NCI-H128 (cell line): ENCODE measurements around the gene BRD9.
A peak's percentile ranks its signal among the peaks of the same experiment; 100 is the strongest.

Source experiments
- DNase-seq: peaks from one replicate; lab custom pipeline; 2025; ENCODE audit not compliant: unreplicated experiment; lab: John Stamatoyannopoulos, UW

The BRD9 gene

DNA sequence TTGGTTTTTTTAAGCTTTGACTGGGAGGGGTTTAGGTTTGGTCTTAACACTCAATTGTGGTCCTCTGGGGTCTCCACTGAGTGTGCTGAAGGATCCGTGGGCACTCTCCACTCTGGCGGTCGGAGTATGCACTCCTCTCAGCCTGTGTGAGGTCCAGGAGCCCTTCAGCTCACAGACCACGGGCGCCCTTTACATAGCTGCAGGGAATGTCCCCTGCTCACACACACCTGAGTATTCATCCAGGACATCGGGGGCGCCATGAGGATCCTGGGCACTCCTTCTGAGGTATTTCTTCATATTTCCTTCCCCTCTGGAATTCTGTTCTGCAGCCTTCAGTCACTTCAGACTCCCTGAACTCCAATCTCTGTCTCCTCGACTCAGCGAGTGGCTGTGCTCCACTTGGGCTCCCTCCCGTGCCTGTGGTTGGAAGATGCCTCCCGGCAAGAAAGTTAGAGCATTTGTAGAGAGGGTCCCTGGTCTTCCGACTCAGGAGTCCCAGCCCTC lies 12.6 kb upstream of the BRD9 start:
- no peak for DNase-seq

DNA sequence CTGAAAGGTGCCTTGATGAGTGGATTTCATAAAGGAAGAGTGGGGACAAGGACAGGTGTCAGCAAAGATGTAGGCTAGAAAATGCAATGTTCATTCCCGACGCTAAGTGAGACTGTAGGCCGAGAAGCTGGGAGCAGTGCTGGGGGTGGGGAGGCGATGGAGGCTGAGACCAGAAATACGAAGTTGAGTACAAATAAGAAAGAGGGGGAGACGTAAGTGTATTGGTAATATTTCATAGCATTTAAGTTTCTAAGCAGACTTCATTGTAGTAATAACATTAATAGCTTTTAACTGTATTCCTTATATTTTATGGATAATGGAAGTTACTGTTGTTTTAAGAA lies 11.1 kb upstream of the BRD9 start:
- DNase-seq: no peak

DNA sequence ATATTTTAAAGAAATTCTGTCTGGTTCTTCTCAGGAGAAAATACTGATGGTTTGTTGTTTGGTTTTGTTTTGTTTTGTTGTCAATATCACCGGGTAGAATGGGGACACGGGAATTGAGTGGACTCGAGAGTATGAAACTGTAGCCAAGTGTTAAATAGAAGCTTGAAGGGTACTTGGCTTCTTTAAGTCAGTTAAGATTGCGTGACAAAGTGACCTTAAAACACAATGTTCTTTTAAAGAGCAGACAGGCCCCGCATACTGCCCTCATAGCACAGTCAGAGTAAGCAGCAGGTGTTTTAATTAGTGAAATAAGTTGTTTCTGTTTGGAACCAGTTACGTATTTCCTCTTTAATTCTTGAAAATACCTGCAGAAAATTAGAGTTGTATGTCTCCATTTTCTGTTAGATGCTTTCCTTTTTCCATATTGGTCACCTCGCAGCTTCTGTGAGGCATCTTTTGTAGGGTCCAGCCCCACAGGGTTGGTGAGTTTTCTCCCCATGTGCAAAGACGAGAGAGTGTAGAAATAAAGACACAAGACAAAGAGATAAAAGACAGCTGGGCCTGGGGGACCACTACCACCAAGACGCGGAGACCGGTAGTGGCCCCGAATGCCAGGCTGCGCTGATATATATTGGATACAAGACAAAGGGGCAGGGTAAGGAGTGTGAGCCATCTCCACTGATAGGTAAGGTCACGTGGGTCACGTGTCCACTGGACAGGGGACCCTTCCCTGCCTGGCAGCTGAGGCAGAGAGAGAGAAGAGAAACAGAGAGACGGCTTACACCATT lies 9.7 kb upstream of the BRD9 start:
- no peak for DNase-seq

DNA sequence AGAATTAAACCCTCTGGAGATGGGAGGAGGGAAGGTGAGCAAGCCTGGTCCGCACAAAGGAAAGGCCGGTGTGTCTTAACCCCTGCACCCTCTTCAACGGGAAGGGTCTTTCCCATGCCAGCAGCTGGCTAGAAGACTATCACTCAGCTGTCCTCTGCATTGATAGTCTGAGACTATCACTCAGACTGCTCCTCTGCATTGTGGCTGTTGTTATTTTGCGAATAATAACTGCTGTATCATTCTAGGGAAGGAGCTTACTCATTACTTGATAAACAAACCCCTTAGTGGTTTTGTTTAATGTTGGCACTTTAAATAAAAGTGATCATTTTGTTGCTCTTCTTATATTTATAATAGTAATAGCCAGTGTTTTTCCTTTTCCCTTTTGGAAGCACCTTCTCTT lies 8.2 kb upstream of the BRD9 start:
- DNase-seq: no peak

- no peak for DNase-seq
These were observed 1.1 kb upstream of the BRD9 start for GRCh38 chr5:893711-894110.

- DNase-seq: no peak
These were observed 521 bp upstream of the BRD9 start for GRCh38 chr5:893137-893506.

- no peak for DNase-seq
These were observed 686 bp downstream of the BRD9 start for GRCh38 chr5:891837-892393.

- DNase-seq: no peak
These were observed 1.3 kb downstream of the BRD9 start for GRCh38 chr5:891117-891836.

GRCh38 chr5:889075-889710 lies 3.4 kb downstream of the BRD9 start:
- DNase-seq: no peak

DNA sequence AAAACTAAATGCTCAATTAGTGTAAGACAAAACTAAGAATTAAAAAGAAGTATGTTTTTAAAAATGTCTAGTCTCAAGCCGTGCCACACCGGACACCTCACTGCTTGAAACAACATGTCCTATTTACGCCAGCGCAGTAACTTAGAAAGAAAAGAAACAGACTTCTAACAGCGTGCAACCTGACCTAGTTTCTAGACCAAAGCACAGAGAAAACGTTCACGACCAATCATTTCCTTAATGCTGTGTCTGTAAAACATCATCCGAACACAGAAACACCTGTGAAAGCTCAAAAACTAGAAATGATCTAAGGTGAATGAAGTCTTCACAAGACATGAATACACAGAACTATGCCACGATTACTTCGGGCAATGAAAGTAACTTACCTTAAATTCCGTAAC lies 4.0 kb downstream of the BRD9 start:
- DNase-seq: no peak

- DNase-seq: no peak
These were observed 4.5 kb downstream of the BRD9 start for GRCh38 chr5:887947-888637.

DNA sequence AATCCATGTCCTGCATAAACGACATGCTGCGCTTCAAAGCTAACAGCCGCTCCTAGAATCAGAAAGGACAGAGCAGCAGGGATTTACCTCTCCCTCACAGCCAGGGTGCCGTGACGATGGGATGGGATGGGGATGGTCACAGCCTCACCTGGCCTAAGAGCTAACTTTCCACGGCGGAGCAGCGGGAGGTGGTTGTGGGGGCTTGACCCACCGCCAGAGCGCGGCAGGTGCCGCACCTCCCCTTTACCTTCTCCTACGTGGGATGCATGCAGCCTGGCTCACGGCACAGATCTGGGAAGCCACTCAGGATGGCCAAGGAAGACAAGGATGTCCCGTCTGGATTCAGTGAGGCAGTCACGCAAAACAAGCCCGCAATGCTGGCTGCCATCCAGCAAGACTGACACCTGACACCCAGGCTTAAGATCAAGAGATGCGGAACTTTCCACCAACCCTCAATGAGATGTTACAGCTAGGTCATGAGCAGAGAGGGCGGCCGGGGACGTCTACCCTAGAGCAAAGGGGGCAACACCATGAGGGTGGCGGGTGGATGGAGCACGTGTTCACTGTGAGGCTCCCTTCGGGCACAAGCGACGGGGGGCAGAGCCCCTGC lies 5.8 kb downstream of the BRD9 start:
- no peak for DNase-seq

DNA sequence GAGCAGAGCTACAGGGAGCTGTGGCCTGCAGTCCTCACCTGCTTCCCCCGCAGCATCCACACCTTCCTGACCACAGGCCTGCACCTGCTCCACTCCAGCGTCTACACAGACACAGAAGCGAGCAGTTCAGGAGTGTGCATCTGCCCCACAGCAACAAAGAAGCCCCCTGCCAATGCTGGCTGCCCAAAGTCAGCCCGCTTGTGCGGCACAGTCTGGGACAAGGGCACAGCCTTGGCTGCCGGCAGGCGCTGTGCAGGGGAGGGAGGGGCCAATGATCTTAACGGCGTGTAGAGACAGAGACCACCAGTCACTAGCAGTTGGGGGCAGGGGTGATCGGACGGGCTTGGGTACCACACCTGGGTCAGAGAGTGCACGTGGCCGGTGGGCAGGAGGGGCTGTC lies 6.6 kb downstream of the BRD9 start:
- DNase-seq: no peak

- DNase-seq: peak; percentile 67
These were observed 7.1 kb downstream of the BRD9 start for GRCh38 chr5:885529-885928.

GRCh38 chr5:885127-885442 lies 7.5 kb downstream of the BRD9 start:
- no peak for DNase-seq

- no peak for DNase-seq
These were observed 8.1 kb downstream of the BRD9 start for GRCh38 chr5:884345-885126.

GRCh38 chr5:883475-884181 lies 9.0 kb downstream of the BRD9 start:
- DNase-seq: no peak

- DNase-seq: no peak
These were observed 10.1 kb downstream of the BRD9 start for GRCh38 chr5:882253-883183.

GRCh38 chr5:881551-881935 lies 11.1 kb downstream of the BRD9 start:
- no peak for DNase-seq
